ENCODE measurements around the gene DNAH2.

Gene DNAH2

GRCh38 chr17:7702776-7703175 is 14.8 kb upstream of the DNAH2 start:
- DNase-seq (ENCODE audit: low spot score) = no peak

DNA sequence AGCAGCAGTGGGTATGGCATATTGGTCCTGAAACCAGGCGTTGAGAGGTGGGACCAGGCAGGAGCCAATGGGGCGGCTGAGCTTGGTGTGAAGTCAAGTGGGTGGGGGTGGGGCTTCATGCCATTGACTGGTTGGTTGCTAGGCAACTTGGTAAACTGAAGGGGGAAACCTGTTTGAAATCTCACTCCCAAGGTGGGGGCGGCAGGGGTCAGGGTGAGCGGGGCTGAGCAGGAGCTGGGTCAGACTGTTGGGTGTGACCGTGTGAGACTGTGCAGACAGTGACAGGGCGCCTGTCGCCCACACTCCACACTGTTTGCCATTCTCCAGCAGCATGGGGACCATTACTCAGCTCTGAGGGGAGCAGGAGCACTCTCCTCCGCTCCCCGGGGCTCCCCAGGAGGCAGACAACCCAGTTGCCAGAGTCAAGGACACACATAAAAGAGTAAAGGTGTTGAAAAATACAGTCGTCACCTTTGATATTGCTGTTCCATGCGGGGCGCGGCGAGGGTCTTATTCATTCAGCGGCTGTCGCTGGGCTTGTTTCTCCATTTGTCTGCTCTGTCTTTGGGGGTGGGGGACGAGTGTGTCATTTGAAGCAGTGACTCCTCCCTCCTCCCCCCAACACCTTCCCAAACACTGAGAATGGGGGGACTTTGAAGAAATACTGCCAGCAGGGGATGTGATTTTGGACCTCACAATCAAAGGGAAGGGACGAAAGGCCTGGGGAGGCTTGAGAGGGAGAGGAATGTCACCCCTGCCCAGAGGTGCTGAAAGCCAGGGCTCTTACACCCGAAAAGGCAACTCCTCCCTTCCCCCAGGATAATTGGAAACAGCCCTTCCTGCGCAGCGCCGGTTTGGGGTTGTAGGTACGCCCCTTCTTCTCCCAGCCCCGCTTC is 13.7 kb upstream of the DNAH2 start:
- DNase-seq (ENCODE audit: low spot score) = no peak

DNA sequence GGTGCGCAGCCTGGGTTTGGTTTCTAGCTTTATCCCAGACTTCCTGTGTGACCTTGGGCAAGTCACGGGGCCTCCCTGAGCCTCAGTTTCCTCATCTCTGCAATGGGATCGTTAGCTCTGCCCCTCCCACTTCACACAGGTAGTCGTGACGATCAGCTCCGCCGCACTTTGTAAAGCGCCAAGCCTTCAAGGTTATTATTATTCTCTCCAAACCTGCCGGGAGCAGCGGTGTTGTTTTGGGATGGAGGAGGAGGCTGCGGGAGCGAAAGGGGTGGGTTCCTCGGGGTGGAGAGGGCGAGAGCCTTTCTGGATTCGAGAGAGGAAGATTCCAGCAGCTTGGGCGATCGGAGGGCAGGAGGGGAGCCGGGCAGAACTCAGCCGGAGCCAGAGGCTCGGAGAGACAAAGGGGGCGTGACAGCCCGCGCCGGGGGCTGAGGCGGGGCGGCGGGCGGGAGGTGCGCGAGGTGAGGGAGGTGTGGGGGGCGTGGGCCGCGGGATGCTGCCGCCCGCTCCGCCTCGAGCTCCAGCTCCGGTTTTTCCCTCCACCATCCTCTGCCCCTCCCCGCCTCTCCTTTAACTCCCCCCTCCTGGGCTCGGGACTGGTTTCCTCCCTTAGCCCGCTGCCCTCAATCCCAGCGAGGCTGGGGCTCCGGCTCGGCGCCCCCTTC is 12.8 kb upstream of the DNAH2 start, which contains the start of gene EFNB3:
Gene EFNB3, plus strand, starts transcription at position 602 of the 668 bp plus-strand sequence. CDS start 397 bp downstream, outside the sequence.
- DNase-seq (ENCODE audit: low spot score) = no peak

DNA sequence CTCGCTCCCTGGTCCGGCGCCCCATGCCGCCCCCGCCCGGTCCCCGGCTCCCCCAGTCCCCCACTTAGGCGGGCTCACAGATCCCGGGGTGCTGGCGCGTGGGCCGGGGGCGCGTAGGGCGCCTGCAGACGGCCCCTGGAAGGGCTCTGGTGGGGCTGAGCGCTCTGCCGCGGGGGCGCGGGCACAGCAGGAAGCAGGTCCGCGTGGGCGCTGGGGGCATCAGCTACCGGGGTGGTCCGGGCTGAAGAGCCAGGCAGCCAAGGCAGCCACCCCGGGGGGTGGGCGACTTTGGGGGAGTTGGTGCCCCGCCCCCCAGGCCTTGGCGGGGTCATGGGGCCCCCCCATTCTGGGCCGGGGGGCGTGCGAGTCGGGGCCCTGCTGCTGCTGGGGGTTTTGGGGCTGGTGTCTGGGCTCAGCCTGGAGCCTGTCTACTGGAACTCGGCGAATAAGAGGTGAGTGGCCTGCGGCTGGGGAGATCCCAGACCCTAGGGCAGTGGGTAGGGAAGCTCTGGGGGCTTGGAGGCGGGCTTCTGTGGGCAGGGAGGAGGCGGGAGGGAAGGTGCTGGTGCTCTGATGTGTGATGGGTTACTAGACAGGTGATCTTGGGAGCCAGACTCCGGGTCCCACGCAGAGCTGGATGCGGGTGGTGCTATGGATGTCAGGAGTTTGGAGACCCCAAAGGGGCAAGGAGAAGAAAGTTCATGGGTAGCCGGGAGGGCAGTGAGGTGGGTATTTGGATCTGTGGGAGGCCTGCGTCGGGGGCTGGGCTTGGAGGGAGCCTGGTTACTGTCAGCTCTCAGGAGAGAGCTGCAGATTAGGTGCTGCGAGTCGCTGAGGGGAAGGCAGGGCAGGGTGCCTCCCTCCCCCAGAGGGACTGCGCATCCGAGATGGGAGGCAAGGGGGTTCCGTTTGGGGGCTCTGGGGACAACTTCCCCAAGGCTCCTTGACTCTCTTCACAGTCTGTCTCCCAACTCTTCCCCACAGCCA is 12.0 kb upstream of the DNAH2 start:
- no peak for DNase-seq (ENCODE audit: low spot score)

- no peak for DNase-seq (ENCODE audit: low spot score)
These were observed 10.8 kb upstream of the DNAH2 start for GRCh38 chr17:7706631-7707354.

DNA sequence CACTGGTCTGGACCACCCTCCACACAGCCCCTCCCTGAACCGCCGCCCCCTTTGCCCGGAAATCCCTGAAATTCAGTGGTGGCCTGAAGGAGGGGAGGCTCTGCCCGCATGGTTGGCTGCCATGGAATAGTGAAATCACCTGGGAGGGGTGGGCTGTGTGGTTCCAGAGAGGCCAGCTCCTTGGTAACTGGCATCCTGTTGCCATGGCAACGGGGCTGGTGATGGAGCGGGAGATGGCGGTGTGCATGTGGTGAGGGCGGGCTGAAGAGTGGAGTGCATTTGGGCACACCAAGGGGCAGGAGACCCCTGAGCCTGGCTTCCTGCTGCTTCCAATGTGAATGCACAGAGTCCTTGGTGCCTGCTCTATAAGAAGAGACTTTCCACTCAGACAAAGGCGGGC is 10.1 kb upstream of the DNAH2 start:
- DNase-seq (ENCODE audit: low spot score) = no peak

- DNase-seq (ENCODE audit: low spot score) = no peak
These were observed 9.4 kb upstream of the DNAH2 start for GRCh38 chr17:7707858-7708750.

- DNase-seq (ENCODE audit: low spot score) = no peak
These were observed 8.5 kb upstream of the DNAH2 start for GRCh38 chr17:7709031-7709430.

DNA sequence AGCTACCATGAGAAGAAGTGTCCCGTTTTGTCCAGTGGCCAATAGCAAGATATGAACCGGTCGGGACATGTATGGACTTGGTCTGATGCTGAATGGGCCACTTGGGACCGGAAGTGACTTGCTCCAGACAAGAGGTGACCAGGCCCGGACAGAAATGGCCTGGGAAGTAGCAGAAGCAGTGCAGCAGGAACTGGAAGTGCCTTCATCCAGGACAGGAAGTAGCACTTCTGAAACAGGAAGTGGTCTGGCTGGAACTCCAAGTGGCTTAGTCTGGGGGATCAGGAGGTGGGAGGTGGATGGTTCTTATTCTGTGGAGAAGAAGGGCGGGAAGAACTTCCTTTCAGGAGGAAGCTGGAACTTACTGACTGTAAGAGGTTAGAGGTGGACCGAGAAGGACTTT is 7.2 kb upstream of the DNAH2 start:
- DNase-seq (ENCODE audit: low spot score) = no peak

- no peak for DNase-seq (ENCODE audit: low spot score)
These were observed 6.3 kb upstream of the DNAH2 start for GRCh38 chr17:7711051-7711755.

- no peak for DNase-seq (ENCODE audit: low spot score)
These were observed 5.3 kb upstream of the DNAH2 start for GRCh38 chr17:7712111-7712771.

DNA sequence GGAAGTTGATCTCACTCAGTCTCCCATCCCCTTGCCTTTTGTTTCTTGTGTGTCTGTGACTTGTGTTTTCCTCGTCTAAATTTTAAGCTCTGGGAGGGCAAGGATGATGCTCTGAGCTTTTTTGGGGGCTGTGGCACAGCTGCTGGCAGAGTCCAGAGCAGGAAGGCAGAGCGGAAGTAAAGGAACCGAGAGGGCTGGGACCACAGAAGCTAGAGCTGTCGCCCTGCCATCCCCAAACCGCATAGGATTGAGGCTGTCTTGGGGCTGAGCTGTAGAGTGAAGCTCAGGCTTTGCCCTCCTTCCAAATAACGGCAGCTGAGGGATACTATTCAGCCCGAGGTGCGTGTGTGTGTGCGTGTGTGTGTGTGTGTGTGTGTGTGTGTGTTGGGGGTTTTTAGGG is 3.8 kb upstream of the DNAH2 start:
- DNase-seq (ENCODE audit: low spot score) = no peak

DNA sequence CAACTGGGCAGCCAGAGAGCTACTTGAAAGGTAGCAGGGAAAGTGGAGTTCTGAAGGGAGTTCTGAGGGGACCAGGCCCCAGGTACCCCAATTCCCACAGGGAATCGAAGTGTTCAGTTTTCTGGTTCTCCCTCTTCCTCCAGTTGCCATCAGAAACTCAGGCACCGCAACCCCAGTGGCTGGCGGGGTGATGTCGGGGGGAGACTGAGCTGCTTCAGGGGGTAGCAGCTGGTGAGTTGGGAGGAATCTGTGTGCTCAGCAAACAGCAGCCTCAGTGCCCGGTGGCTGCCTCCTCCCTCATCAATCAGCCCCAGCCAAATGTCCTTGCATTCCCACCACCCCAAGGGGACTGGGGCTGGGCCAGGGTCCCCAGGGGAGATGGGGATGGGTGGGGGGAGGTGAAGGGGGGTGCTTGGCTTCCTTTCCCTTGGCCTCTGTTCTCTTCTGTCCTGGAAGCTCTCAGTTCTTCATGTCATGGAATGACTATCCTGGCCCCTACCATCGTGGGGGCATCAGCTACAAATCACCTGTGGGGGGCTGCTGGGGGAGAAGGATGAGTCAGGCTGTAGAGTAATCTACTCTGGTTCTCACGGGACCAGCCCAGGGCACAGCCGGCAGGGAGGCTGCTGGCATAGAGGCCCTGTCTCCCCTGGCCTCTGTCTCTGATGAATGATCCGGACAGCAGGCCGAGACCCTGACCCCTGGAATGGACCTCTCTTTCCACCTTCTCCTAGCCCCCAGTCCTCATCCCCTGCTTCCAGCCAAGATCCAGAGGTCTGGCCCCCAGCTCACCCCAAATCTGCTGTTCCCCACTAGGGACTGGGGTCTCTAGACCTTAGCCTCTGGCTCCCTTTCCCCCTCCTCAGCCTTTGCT is 2.6 kb upstream of the DNAH2 start:
- no peak for DNase-seq (ENCODE audit: low spot score)

DNA sequence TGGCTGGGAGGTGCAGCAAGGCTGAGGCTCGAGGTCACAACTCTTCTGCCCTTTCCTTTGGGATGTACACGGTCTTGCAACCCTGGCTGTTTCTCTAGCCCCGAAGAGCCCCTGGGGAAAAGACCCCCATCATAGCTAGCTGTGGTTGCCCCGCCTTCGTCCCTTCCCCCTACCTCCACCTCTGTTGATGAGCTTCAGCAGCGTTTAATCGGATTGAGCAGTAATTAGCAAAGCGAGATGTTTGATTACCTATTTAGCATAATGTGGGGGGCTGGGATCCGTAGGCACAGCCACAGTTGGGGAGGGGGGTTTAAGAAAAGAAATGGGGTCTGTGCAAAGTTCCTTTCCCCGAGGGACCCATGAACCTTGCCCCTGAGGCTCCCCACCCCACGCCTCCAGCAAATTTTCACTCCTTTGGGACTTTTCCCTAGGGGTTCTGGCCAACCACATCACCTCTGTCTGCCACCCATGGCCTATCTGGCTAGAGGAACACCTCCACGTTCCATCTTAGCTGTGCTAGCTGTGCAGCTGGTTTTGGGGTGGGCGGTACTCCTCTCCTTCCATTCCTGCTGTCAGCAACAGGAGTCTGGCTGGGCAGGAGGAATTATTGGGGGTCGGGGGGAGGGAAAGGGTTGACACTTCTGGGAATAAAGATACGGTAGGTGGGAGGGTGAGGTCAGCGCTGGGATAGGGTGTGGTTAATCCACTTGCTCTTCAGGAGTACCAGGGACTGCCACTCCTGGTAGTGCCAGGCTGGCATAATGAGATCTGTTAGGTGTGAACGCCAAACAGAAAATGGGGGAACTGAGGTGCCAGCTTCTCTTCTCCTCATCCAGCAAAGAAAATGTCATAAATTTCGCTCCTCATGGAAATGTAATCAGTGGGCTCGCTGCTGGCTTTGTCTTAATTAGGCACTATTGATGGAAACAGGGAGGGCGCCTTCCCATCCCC is 1.3 kb upstream of the DNAH2 start:
- no peak for DNase-seq (ENCODE audit: low spot score)

DNA sequence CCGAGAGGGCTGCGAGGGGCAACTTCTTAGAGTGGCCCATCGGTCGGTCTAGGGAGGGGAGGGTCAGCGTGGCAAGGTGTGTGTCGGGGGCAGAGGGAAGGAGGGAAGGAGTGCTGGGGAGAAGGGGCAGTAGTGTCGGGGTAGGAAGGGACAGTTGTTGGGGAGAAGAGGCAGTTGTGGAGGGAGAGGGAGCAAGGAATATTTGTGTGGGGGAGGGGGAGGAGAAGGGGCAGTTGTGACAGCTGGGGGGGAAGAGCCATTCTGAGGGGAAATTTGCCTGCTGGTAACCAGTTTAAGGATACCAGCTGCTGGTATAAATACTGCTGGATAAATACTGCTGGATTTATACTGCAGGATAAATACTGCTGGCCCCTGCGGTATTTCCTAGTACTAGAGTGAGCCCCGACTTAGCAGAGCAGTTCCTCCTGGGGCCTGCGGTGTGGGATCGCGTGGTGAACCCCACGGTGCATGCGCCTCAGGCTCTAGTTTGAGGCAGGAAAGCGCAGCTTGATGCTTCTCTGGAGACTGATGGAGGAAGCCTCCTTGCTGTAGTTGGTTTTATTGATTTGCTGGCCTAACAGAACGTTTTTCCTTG is 309 bp downstream of the DNAH2 start:
- no peak for DNase-seq (ENCODE audit: low spot score)

DNA sequence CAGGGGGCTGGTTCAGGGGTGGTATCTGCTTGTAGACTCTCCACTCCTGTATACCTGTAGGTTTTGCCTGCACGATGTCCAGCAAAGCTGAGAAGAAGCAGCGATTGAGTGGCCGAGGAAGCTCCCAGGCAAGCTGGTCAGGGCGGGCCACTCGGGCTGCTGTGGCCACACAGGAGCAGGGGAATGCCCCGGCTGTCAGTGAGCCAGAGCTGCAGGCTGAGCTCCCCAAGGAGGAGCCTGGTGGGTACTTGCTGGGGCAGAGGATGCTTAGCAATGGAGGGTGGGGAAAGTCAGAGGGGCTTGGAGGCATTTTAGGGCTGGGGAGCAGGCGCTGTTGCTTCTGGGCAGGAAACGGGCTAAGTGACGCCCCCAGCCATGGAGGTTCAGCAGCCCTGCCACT is 2.1 kb downstream of the DNAH2 start:
- DNase-seq (ENCODE audit: low spot score) = no peak

DNA sequence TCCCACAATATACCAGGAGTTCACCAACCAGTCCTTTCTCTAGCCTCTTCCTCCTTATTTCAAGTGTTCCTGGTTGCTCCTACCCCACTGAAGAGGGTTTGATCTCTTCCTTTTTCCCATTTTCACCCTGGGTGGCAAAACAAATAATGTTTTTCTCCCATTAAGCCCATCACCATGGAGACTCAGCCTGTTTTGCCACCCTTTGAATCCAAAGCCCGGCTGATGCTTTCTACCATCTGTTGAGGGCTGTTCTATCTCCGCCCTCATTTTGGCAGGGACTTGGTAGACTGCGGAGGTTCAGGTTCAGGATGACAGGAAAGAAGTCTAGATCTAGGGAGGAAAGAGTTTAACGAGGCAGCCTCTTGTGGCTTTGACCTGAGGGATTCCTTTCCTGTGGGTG is 2.6 kb downstream of the DNAH2 start:
- DNase-seq (ENCODE audit: low spot score) = no peak
